Pancreas (tissue), 10 donors: ENCODE measurements around the gene TNFRSF8. TPM values are rescaled to one million over a fixed set of nuclear protein-coding genes. Genes with fewer than 3 reads are reported as not detected.

Experiments used
- ATAC-seq, 4 donors: fragments of 200-7000 bp; cut with Tn5 transposase; one replicate each; pipeline versions ENCODE4 v1.8.0 to v1.9.1; 2020; ENCODE audit warnings: mild to moderate bottlenecking in 4 of 4, moderate library complexity in 4 of 4
- DNase-seq, 6 donors: peaks; one replicate each; pipeline ENCODE4 v3.0.0-alpha.2; 2020
- FAIRE-seq: peaks from 2 replicates; lab custom pipeline; 2012; peaks lifted over from hg19 to GRCh38; lab: Jason Lieb, UNC
- H3K27ac ChIP-seq, 4 donors: fragments of 200-600 bp; sonication (generic); 1 replicate in 3 of 4; 2 replicates in 1 of 4; pipeline versions ENCODE4 v1.5.0 to v1.8.0; 2020
- H3K27me3 ChIP-seq, 4 donors: fragments of 200-600 bp; one replicate each; pipeline ENCODE4 v1.8.0; 2021
- H3K36me3 ChIP-seq, 3 donors: fragments of 200-600 bp; sonication (generic) in 1 of 3; one replicate each; pipeline versions ENCODE4 v1.5.0 to v1.8.0; 2020 to 2021
- H3K4me1 ChIP-seq, 3 donors: fragments of 200-600 bp; one replicate each; pipeline ENCODE4 v1.8.0; 2021
- H3K4me3 ChIP-seq, 4 donors: fragments of 200-600 bp; sonication (generic) in 2 of 4; one replicate each; pipeline versions ENCODE4 v1.5.0 to v1.8.0; 2020 to 2021
- H3K9me3 ChIP-seq, 4 donors: fragments of 200-600 bp; one replicate each; pipeline ENCODE4 v1.8.0; 2021
- CTCF ChIP-seq, 4 donors: fragments of 200-600 bp; sonication (generic) in 3 of 4; IDR thresholded peaks; one replicate each; pipeline versions ENCODE4 v1.5.0 to v1.8.0; 2021; ENCODE audit warnings: antibody characterized with exemption in 4 of 4
- WGBS, 2 donors: extraction: QIAGEN DNeasy Blood & Tissue Kit; methylation state at CpG; one replicate each; pipeline ENCODE4 v1.1.7; 2013; 5-methylcytosine and 5-hydroxymethylcytosine counted together
- intact Hi-C, 3 donors: fragments of 100-400 bp; cut with DNase I; formaldehyde crosslinking; loops; one replicate each; pipeline versions ENCODE4 v1.11.1 to v1.14.2; 2022
- polyA plus RNA-seq, 2 donors: library from polyadenylated mRNA; stranded (reverse); fragments of 200-250 nt; gene quantifications; one replicate each; pipeline ENCODE4 v1.2.3, GENCODE V29; 2013
- total RNA-seq, 6 donors: library from RNA; stranded (reverse); fragmentation: NEBNext Ultra II Directional in 4 of 6; extraction: Animal tissue kit (Norgen Biotek cat#: 25700) in 4 of 6; gene quantifications; one replicate each; pipeline versions ENCODE4 v1.2.1 to v1.2.4, GENCODE V29; 2021 to 2023
- donor health status: healthy with polysubstance abuse.
- donor health status: DM: no; HTN: no; CAD: no; lungs with moderate emphysema.
- donor health status: DM: no; HTN: no; CAD: no.
- donor health status: control.
- donor health status: control.
- donor health status: Bipolar disorder and iron deficiency.
- donor health status: DM: yes; HTN: yes; CAD: no.
- donor health status: DM: no; HTN: no; CAD: no.
- donor health status: DM: no; HTN: no; CAD: no.
- donor health status: DM: yes; HTN: yes; CAD: no.

TNFRSF8 gene
- total and polyA plus RNA-seq, 8 donors = 0.08 to 0.72 (median 0.25) TPM; not detected in 1

DNA sequence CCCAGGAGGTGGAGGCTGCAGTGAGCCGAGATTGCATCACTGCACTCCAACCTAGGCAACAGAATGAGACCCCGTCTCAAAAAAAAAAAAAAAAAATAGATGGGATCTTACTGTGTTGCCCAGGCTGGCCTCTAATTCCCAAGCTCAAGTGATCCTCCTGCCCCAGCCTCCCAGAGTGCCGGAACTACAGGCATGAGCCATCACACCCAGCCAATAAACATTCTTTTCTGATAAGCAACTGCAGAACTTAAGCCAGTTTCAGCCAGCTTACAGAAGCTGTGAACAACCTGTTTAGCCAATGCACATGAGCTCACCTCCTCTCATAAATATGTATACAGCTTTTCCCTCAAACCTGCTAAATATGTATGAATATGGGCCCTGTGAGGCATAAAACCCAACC lies 46.9 kb upstream of the TNFRSF8 start:
- Histone ChIP-seq H3K27me3 (no peaks in the 10 kb centered on the region), H3K36me3 (peaks cover 0 to 8% (median 0%) of the 10 kb centered on the region in 3 donors), H3K4me1 (no peaks in the 10 kb centered on the region), H3K4me3 (no peak overlapping the region), H3K27ac (no peak overlapping the region), H3K9me3 (no peaks in the 10 kb centered on the region)
- 95 to 96% methylated on average over 2 to 3 of the region's 3 CpGs for WGBS, 2 donors
- DNase-seq = no peak
- no peak for FAIRE-seq
- no peak for TF ChIP-seq CTCF (IDR thresholded peaks at IDR 0.05)
- ATAC-seq = no peak
- intact Hi-C loops = no loop called here

GRCh38 chr1:12019858-12020509 lies 43.1 kb upstream of the TNFRSF8 start:
- FAIRE-seq (no peak), ATAC-seq (peak; percentile 4 to 13 (median 8)), DNase-seq (peak in 1 of 6 donors; percentile 77)
- H3K36me3 ChIP-seq = no peaks in the 10 kb centered on the region
- no peak for TF ChIP-seq CTCF (IDR thresholded peaks at IDR 0.05)
- H3K4me3 ChIP-seq = peak overlapping the region; percentile 65 to 96 (median 72)
- H3K9me3 ChIP-seq = no peaks in the 10 kb centered on the region
- peak overlapping the region; percentile 62 to 78 (median 73) for H3K27ac ChIP-seq
- WGBS, 2 donors = 11 to 13% methylated on average over 12 of the region's 12 CpGs
- intact Hi-C loops = no loop called here
- no peaks in the 10 kb centered on the region for H3K4me1 ChIP-seq
- no peaks in the 10 kb centered on the region for H3K27me3 ChIP-seq

DNA sequence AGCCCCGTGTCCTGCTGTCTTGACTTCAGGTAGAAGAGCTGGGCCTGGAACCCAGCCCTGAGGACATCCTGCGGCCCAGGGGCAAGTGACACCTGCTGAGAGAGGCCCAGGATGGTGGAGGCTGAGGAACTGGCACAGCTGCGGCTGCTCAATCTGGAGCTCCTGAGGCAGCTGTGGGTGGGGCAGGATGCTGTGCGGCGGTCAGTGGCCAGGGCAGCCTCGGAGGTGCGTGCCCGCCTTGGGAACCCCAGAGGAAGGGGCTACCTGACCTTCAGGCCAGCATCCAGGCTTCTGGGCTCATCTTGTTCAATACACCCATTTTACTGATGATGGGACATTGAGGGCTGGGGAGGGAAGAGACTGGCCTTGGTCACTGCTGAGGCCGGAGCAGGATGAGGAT lies 41.5 kb upstream of the TNFRSF8 start:
- DNase-seq (no peak), ATAC-seq (no peak), FAIRE-seq (no peak)
- Histone ChIP-seq H3K9me3 (no peaks in the 10 kb centered on the region), H3K27me3 (no peaks in the 10 kb centered on the region), H3K36me3 (no peaks in the 10 kb centered on the region), H3K27ac (no peak overlapping the region), H3K4me3 (no peak overlapping the region), H3K4me1 (no peaks in the 10 kb centered on the region)
- WGBS, 2 donors = 92 to 94% methylated on average over 9 of the region's 9 CpGs
- TF ChIP-seq CTCF (IDR thresholded peaks at IDR 0.05) = no peak
- intact Hi-C loops = no loop called here

DNA sequence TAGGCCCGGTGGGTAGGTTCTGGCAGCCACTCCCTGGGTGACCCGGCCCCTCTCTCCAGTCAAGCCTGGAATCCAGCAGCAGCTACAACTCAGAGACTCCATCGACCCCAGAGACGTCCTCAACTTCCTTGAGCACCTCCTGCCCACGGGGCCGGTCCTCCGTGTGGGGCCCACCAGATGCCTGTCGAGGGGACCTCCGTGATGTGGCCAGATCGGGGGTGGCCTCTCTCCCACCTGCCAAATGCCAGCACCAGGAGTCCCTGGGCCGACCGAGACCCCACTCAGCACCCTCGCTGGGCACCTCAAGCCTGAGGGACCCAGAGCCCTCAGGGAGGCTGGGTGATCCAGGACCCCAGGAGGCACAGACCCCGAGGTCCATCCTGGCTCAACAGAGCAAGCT lies 41.1 kb upstream of the TNFRSF8 start:
- no peaks in the 10 kb centered on the region for H3K4me1 ChIP-seq
- H3K4me3 ChIP-seq = no peak overlapping the region
- H3K27me3 ChIP-seq = no peaks in the 10 kb centered on the region
- no peak for TF ChIP-seq CTCF (IDR thresholded peaks at IDR 0.05)
- H3K27ac ChIP-seq = no peak overlapping the region
- 86 to 89% methylated on average over 14 of the region's 14 CpGs for WGBS, 2 donors
- ATAC-seq (no peak), DNase-seq (peak in 1 of 6 donors; percentile 68), FAIRE-seq (no peak)
- intact Hi-C loops = no loop called here
- no peaks in the 10 kb centered on the region for H3K36me3 ChIP-seq
- no peaks in the 10 kb centered on the region for H3K9me3 ChIP-seq

DNA sequence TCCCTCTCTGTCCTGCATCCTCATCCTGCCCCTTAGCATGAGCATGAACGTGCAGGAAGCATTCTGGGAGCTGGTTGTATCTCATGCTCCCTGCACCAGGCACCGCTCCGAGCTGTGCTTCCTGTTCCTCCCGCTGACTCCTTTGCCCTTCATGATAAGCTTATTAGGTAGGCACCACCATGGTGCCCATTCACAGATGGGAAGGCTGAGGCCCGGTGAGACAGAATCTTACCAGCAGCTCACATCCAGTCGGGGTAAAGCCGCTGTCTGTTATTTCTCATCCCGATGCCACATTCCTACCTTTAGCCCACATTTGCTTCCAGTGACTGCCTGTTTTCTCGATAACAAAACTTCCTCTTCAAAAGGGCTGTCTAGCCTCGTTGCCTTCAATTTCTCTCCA lies 36.5 kb upstream of the TNFRSF8 start:
- no peak for TF ChIP-seq CTCF (IDR thresholded peaks at IDR 0.05)
- no peaks in the 10 kb centered on the region for H3K4me1 ChIP-seq
- H3K27ac ChIP-seq = no peak overlapping the region
- intact Hi-C loops = no loop called here
- no peak for DNase-seq
- FAIRE-seq = no peak
- H3K27me3 ChIP-seq = no peaks in the 10 kb centered on the region
- WGBS, 2 donors = 87 to 90% methylated on average over 10 of the region's 10 CpGs
- no peak for ATAC-seq
- H3K9me3 ChIP-seq = no peaks in the 10 kb centered on the region
- H3K36me3 ChIP-seq = no peaks in the 10 kb centered on the region
- H3K4me3 ChIP-seq = no peak overlapping the region
